Neuronal stem cell (in vitro differentiated cells): Measurements from ENCODE around the gene IGDCC3.

Experiments
- DNase-seq: peaks from one replicate; pipeline ENCODE4 v3.0.0-alpha.2; 2013; ENCODE audit warnings: low spot score
- H2AFZ ChIP-seq: one replicate; pipeline ENCODE4 v1.6.1; 2013; ENCODE audit warnings: mild to moderate bottlenecking, low read length, inconsistent platforms
- H2AK5ac ChIP-seq: 2 replicates; pipeline ENCODE4 v1.6.1; 2013; ENCODE audit warnings: low read depth, mild to moderate bottlenecking, inconsistent platforms, low read length, moderate library complexity, mixed read lengths
- H2BK120ac ChIP-seq: 2 replicates; pipeline ENCODE4 v1.6.1; 2013; ENCODE audit warnings: low read depth, mild to moderate bottlenecking, inconsistent platforms, low read length, moderate library complexity, mixed read lengths
- H2BK12ac ChIP-seq: one replicate; pipeline ENCODE4 v1.6.1; 2013; ENCODE audit warnings: low read length, inconsistent platforms
- H2BK15ac ChIP-seq: 2 replicates; pipeline ENCODE4 v1.6.1; 2013; ENCODE audit warnings: mild to moderate bottlenecking, low read length, inconsistent platforms, mixed read lengths
- H2BK5ac ChIP-seq: one replicate; pipeline ENCODE4 v1.6.1; 2013; ENCODE audit warnings: inconsistent platforms, mild to moderate bottlenecking, low read length, moderate library complexity
- H3K14ac ChIP-seq: one replicate; pipeline ENCODE4 v1.6.1; 2013; ENCODE audit warnings: low read length, inconsistent platforms
- H3K18ac ChIP-seq: 2 replicates; pipeline ENCODE4 v1.6.1; 2013; ENCODE audit warnings: low read length, inconsistent platforms
- H3K23ac ChIP-seq: 2 replicates; pipeline ENCODE4 v1.6.1; 2013; ENCODE audit warnings: low read depth, mild to moderate bottlenecking, mixed read lengths, low read length, inconsistent platforms; ENCODE audit not compliant: poor library complexity
- H3K27ac ChIP-seq: replicated peaks from 3 replicates; pipeline ENCODE4 v1.5.1; 2013; ENCODE audit warnings: low read length, inconsistent platforms
- H3K27me3 ChIP-seq, 3 experiments: 2 replicates each; pipeline ENCODE4 v1.6.1; 2013; ENCODE audit warnings: low read length in 3 of 3, mild to moderate bottlenecking in 2 of 3, inconsistent platforms in 1 of 3, low read depth in 1 of 3, mixed read lengths in 1 of 3, moderate library complexity in 1 of 3; ENCODE audit not compliant: control insufficient read depth in 3 of 3, insufficient read depth in 3 of 3
- H3K36me3 ChIP-seq, 2 donors: replicated peaks in 1 of 2; 2 replicates each; pipeline ENCODE4 v1.6.1; 2013; ENCODE audit warnings: low read length in 2 of 2; ENCODE audit not compliant: control insufficient read depth in 2 of 2, insufficient read depth in 2 of 2
- H3K4ac ChIP-seq: 2 replicates; pipeline ENCODE4 v1.6.1; 2013; ENCODE audit warnings: inconsistent platforms, mild to moderate bottlenecking, low read length, moderate library complexity
- H3K4me1 ChIP-seq, 2 donors: 1 replicate in 1 of 2; 2 replicates in 1 of 2; pipeline ENCODE4 v1.6.1; 2013; ENCODE audit warnings: low read length in 2 of 2, low read depth in 1 of 2; ENCODE audit not compliant: control insufficient read depth in 2 of 2, insufficient read depth in 1 of 2
- H3K4me2 ChIP-seq: one replicate; pipeline ENCODE4 v1.6.1; 2013; ENCODE audit warnings: mild to moderate bottlenecking, low read length, inconsistent platforms; ENCODE audit not compliant: insufficient read depth, poor library complexity, severe bottlenecking
- H3K4me3 ChIP-seq, 2 donors: 2 replicates each; pipeline ENCODE4 v1.5.1; 2013; ENCODE audit warnings: low read length in 2 of 2, mild to moderate bottlenecking in 2 of 2, inconsistent platforms in 1 of 2, moderate library complexity in 1 of 2
- H3K79me1 ChIP-seq: one replicate; pipeline ENCODE4 v1.6.1; 2013; ENCODE audit warnings: low read depth, mild to moderate bottlenecking, inconsistent platforms, low read length, moderate library complexity
- H3K9ac ChIP-seq: one replicate; pipeline ENCODE4 v1.6.1; 2013; ENCODE audit warnings: mild to moderate bottlenecking, low read depth, low read length, inconsistent platforms; ENCODE audit not compliant: poor library complexity
- H3K9me3 ChIP-seq, 2 donors: replicated peaks in 1 of 2; 2 replicates each; pipeline versions ENCODE3 to v1.6.1; 2013; ENCODE audit warnings: low read length in 2 of 2, mild to moderate bottlenecking in 2 of 2, inconsistent platforms in 1 of 2, low read depth in 1 of 2, mixed read lengths in 1 of 2, moderate library complexity in 1 of 2; ENCODE audit not compliant: control insufficient read depth in 2 of 2, insufficient read depth in 1 of 2
- H4K8ac ChIP-seq: one replicate; pipeline ENCODE4 v1.6.1; 2013; ENCODE audit warnings: low read depth, mild to moderate bottlenecking, inconsistent platforms, low read length, moderate library complexity
- H4K91ac ChIP-seq: one replicate; pipeline ENCODE4 v1.6.1; 2013; ENCODE audit warnings: low read length, low read depth, mild to moderate bottlenecking, inconsistent platforms; ENCODE audit not compliant: poor library complexity
- WGBS, 2 donors: extraction: QIAGEN DNeasy Blood & Tissue Kit; methylation state at CpG; one replicate each; pipeline ENCODE4 v1.1.7; 2013; ENCODE audit warnings: missing lambda C conversion rate in 2 of 2, mixed read lengths in 1 of 2; ENCODE audit not compliant: insufficient read length in 2 of 2, insufficient replicate concordance in 1 of 2; ENCODE audit errors: extremely low coverage in 2 of 2; 5-methylcytosine and 5-hydroxymethylcytosine counted together

Gene IGDCC3

GRCh38 chr15:65405791-65406423 lies 28.1 kb upstream of the IGDCC3 start:
- no peaks in the 10 kb centered on the region for H3K9me3 ChIP-seq
- H3K14ac ChIP-seq, result no peak overlapping the region
- H2BK120ac ChIP-seq, result no peak overlapping the region
- no peak overlapping the region for H3K4me3 ChIP-seq
- no peak overlapping the region for H3K23ac ChIP-seq
- no peak overlapping the region for H2BK15ac ChIP-seq
- DNase-seq, result no peak
- no peak overlapping the region for H3K4me2 ChIP-seq
- WGBS, 2 donors, result 100% methylated on average over 2 of the region's 7 CpGs
- H4K91ac ChIP-seq, result no peak overlapping the region
- no peak overlapping the region for H2BK12ac ChIP-seq
- H3K79me1 ChIP-seq, result peaks cover 2% of the 10 kb centered on the region
- H4K8ac ChIP-seq, result no peak overlapping the region
- no peak overlapping the region for H2AFZ ChIP-seq
- no peak overlapping the region for H3K27ac ChIP-seq
- H3K4me1 ChIP-seq, result peaks cover 16 to 23% of the 10 kb centered on the region in 2 donors
- no peak overlapping the region for H2BK5ac ChIP-seq
- no peak overlapping the region for H2AK5ac ChIP-seq
- no peak overlapping the region for H3K4ac ChIP-seq
- H3K27me3 ChIP-seq, result no peaks in the 10 kb centered on the region
- no peak overlapping the region for H3K9ac ChIP-seq
- peaks cover 0 to 43% of the 10 kb centered on the region in 2 donors for H3K36me3 ChIP-seq
- H3K18ac ChIP-seq, result no peak overlapping the region

GRCh38 chr15:65404186-65404872 lies 26.5 kb upstream of the IGDCC3 start:
- no CpG with 5 or more reads among the region's 6 CpGs for WGBS, 2 donors
- no peak overlapping the region for H2BK5ac ChIP-seq
- H3K23ac ChIP-seq, result no peak overlapping the region
- H4K91ac ChIP-seq, result no peak overlapping the region
- H3K27ac ChIP-seq, result peak overlapping the region; percentile 1
- no peaks in the 10 kb centered on the region for H3K9me3 ChIP-seq
- peaks cover 0 to 43% of the 10 kb centered on the region in 2 donors for H3K36me3 ChIP-seq
- H3K18ac ChIP-seq, result peak overlapping the region; percentile 27
- H2BK120ac ChIP-seq, result no peak overlapping the region
- H3K9ac ChIP-seq, result no peak overlapping the region
- no peak overlapping the region for H4K8ac ChIP-seq
- no peak for DNase-seq
- no peak overlapping the region for H3K14ac ChIP-seq
- H3K79me1 ChIP-seq, result no peaks in the 10 kb centered on the region
- H2BK12ac ChIP-seq, result no peak overlapping the region
- no peak overlapping the region for H3K4me3 ChIP-seq
- peaks cover 14 to 18% of the 10 kb centered on the region in 2 donors for H3K4me1 ChIP-seq
- no peak overlapping the region for H2BK15ac ChIP-seq
- no peaks in the 10 kb centered on the region for H3K27me3 ChIP-seq
- no peak overlapping the region for H2AK5ac ChIP-seq
- no peak overlapping the region for H2AFZ ChIP-seq
- H3K4ac ChIP-seq, result no peak overlapping the region
- no peak overlapping the region for H3K4me2 ChIP-seq

- H2AK5ac ChIP-seq, result no peak overlapping the region
- WGBS, 2 donors, result no CpG with 5 or more reads among the region's 4 CpGs
- H3K9ac ChIP-seq, result no peak overlapping the region
- no peak overlapping the region for H4K8ac ChIP-seq
- H3K14ac ChIP-seq, result no peak overlapping the region
- H3K4me2 ChIP-seq, result no peak overlapping the region
- no peak overlapping the region for H3K23ac ChIP-seq
- DNase-seq, result no peak
- no peak overlapping the region for H2BK15ac ChIP-seq
- H3K18ac ChIP-seq, result no peak overlapping the region
- H4K91ac ChIP-seq, result no peak overlapping the region
- no peak overlapping the region for H2BK12ac ChIP-seq
- H3K9me3 ChIP-seq, result no peaks in the 10 kb centered on the region
- peaks cover 0 to 36% of the 10 kb centered on the region in 2 donors for H3K36me3 ChIP-seq
- H2BK5ac ChIP-seq, result no peak overlapping the region
- no peak overlapping the region for H2BK120ac ChIP-seq
- no peaks in the 10 kb centered on the region for H3K79me1 ChIP-seq
- no peak overlapping the region for H3K4me3 ChIP-seq
- H3K27me3 ChIP-seq, result no peaks in the 10 kb centered on the region
- no peak overlapping the region for H3K4ac ChIP-seq
- H2AFZ ChIP-seq, result no peak overlapping the region
- peaks cover 14 to 16% of the 10 kb centered on the region in 2 donors for H3K4me1 ChIP-seq
- H3K27ac ChIP-seq, result no peak overlapping the region
These were observed 25.2 kb upstream of the IGDCC3 start for GRCh38 chr15:65402961-65403360.

- H3K27ac ChIP-seq, result no peak overlapping the region
- H2BK120ac ChIP-seq, result no peak overlapping the region
- peak overlapping the region; percentile 13 for H3K18ac ChIP-seq
- H3K4ac ChIP-seq, result no peak overlapping the region
- H3K4me1 ChIP-seq, result peaks cover 15 to 16% of the 10 kb centered on the region in 2 donors
- DNase-seq, result no peak
- no peaks in the 10 kb centered on the region for H3K9me3 ChIP-seq
- H4K91ac ChIP-seq, result no peak overlapping the region
- H3K23ac ChIP-seq, result no peak overlapping the region
- H3K4me2 ChIP-seq, result no peak overlapping the region
- no peak overlapping the region for H2BK5ac ChIP-seq
- peak overlapping the region; percentile 23 for H2BK15ac ChIP-seq
- no CpG with 5 or more reads among the region's 8 CpGs for WGBS, 2 donors
- H3K27me3 ChIP-seq, result peaks cover 0 to 9% (median 3%) of the 10 kb centered on the region in 3 experiments
- H2AFZ ChIP-seq, result peak overlapping the region; percentile 70
- peaks cover 0 to 40% of the 10 kb centered on the region in 2 donors for H3K36me3 ChIP-seq
- peak overlapping the region; percentile 5 for H2AK5ac ChIP-seq
- H3K4me3 ChIP-seq, result no peak overlapping the region
- H3K79me1 ChIP-seq, result no peaks in the 10 kb centered on the region
- no peak overlapping the region for H3K9ac ChIP-seq
- H4K8ac ChIP-seq, result no peak overlapping the region
- no peak overlapping the region for H2BK12ac ChIP-seq
- no peak overlapping the region for H3K14ac ChIP-seq
These were observed 23.9 kb upstream of the IGDCC3 start for GRCh38 chr15:65401611-65402240.
